T-helper 1 cell treated with Interleukin-12 subunit alpha and Interleukin-12 subunit beta and Interleukin-4 antibody, amounts not matched to agents 30 ng/mL and 1 ng/mL, for 36 hours (primary cell): ENCODE results near the gene POU2F2. TPM values are rescaled to one million over a fixed set of nuclear protein-coding genes. Genes with fewer than 3 reads are reported as not detected.

Experiments
- intact Hi-C: fragments of 100-400 bp; cut with micrococcal nuclease; formaldehyde crosslinking; loops from one replicate; pipeline ENCODE4 v1.15.1; 2024
- total RNA-seq: library from RNA; stranded (reverse); gene quantifications from 2 replicates; pipeline ENCODE4 v1.2.3, GENCODE V29; 2022

Gene POU2F2
- total RNA-seq, 1 donor from 2014 or later, result 46.2 TPM

DNA sequence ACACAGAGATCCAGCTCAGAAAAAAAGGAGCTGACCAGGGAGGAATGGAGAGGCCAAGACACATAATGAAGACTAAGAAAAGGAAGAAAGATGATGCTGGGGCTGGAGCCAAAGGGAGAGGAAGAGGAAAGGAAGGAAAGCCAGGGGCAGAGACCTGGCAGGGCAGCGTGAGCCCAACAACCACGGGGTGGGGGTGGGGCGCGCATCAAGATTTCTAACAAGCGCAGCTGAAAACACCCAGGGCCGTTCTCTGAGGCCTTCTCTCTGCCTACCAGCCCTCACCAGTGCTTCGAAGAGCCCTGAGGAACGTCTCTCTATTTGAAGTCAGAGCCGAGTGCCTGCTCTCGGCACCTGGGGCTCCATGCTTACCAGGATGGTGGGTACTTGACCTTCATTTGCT, 23.6 kb upstream of the POU2F2 start:
- intact Hi-C loops, result no loop called here

DNA sequence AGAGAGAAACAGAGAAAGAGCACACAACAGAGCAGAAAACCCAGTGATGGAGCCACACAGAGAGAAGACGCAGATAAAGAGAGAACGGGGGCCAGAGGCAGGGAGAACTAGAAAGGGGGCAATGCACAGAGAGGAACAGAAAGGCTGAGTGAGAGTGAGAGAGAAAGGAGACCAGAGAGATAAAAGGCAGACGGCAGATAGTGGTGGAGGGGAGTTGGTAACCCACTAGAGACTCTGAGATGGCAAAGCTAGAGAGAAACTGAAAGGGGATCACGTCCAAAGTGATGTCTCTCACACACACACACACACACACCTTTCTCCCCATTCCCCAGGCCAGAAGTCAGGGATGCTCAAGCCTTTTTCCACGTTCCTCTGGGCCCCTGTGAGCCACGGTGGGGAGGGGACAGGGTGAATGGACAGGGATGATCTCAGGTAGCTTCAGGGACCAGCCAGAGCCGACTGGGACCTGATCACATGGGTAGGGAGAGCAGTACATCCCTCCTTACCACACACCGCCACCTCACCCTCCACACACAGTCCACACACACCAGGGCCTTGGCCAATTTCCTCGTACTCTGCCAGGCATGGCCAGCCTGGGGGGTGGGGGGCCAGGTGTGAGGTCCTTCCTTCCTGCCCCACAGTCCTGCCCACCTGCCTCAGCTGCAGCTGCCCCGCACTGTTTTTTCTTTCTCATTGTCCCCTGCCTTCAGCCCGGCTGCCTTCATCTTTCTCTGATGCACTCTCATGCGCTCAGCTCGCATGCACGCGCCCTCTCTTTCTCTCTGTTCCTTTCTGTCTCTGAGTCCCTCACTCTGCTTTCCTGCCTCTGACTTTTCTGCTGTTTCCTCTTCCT, 22.5 kb upstream of the POU2F2 start:
- intact Hi-C loops, result no loop called here

DNA sequence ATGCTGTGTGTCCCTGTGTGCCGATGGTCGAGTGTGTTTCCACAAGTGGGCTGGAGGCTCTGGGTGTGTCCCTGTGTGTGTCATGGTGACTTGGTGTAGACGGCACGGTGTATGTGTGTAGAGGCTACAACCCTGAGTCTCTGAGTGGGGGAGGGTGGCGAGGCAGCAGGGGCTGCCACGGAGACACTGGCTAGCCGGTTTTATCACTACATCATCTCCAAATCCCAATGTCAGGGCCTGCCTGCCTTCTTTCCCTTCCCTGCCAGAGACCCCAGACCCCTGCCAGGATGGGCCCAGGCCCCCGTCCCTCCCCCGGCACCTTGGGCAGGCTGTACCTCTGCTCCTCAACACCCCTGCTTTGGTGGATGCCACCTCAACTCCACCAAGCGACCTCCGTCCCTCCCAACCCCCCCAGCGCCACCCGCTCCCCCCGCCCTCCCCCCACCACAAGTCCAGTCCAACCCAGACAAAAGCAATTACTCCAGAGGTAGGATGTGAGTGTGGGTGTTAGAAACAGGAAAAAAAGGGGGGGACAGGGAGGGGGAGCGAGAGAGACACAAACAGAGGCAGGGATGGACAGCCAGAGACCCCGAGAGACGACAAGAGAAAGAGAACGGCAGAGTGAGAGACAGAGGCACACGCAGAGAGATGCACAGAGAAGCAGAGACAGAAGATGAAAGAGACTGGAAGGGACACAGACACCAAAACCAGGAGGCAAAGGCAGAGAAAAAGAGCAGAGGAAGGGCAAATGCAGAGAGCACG, 21.6 kb upstream of the POU2F2 start:
- intact Hi-C loops, result no loop called here

DNA sequence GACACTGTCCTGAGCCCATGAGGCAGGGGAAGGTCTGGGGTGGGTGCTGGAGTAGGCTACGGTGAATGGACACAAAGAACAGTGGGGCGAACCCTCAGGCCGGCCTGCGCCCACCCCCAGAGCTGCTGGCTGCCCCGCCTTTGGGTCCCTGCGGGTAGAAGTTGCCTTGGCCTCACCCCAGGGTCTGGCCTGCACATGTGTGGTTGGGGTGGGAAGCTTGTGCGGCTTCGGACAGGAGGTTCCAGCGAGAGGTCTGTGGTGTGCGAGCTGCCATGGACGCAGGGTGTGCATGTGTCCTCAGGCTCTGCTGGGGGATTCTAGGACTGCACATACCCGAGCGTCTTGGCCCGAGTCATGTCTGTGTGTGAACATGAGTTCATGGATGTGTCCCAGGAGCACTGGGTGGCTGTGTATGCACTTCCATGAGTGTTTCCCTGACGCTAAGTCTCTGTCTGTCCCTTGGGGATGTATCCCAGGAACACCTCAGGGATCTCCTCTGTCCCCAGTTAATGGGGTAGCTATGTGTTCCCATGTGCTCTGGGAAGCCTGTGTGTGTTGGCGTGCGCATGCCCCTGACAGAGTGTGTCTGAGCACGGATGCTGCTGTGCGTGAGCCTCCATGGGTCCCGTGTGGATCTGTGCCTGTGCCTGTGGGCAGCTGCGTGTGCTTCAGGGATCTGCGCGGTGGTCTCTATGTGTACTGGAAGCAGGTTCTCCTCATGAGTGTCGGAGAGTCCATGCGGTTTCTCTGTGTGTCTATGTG, 20.8 kb upstream of the POU2F2 start:
- intact Hi-C loops, result no loop called here

DNA sequence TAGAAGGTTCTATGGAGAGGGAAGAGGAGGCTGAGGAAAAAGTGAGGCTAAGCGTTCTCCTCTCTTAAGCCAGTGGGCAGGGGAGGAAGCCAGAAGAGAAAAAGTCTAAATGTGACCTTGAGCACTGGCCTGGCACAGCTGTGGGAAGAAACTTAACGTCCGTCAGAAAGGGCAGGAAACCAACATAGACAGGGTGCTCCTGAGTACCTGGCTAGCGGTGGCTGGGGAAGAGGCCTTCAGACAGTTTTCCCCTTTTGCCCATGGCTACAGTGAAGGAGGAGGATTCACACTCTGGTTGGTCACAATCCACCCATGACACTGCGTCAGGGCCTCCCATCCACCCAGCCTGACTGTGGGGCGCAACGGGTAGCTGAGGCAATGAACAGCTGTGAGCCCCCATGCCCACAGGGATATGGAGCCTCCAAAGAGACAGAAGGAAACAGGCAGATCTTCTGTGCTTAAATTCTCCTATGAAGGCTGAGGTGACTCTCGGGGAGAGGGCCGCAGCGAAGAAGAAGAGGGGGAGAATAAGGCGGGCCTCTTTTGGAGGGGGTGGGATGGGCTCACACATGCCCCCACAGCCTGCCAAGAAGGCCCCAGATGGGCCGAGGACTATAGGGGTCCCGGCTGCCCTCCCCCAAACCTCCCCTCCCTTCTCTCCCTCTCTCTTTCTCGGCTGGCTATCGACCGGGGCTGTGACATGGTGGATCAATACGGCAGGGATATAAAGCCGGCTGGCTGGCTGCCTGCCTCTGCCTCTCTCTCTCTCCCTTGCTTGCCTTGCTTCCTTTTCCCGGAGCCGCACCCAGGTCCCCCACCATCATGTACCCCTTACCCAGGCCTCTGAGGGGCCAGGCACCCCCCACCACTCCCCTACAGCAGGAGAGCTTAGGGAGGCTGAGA, 19.8 kb upstream of the POU2F2 start:
- intact Hi-C loops, result no loop called here

DNA sequence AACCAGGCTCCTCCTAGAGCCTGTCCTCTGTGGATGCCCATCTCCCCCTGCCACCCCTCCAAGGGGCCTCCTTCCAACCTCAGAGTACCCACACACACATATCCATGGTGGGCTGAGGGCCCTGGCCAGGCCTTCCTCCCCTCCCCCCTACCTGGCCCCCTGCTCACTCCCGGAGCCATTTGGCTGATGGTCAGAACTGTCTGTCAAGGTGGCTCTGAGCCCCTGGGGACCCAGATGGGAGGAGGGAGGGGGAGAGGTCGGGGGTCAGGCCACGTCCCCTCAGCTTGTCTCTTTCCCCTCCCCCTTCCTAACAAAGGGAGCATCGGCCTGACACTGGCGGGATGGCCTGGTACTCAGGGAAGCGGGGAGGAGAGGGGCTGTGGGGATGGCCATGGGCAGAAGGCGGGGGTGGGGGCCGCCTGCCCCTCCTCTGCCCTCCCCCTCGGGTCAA, 18.7 kb upstream of the POU2F2 start:
- intact Hi-C loops, result no loop called here

DNA sequence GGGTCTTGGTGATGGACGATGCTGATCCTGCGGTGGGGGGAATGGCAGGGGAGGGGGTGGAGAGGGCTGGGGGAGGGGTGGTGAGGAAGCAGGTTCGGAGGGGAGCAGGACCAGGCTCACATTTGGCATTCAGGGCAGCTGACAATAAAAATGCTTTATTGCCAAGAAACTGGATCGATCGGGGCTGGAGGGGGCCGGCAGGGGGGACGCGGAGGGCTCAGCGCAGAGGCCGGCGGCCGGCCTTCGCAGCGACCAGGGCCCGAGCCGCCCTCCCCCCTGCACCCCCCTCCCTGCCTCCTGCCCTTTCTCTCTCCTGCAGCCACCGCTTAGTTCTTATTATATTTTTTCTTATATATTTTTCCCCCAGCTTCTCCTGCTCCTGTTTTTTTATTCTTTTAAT, 18.1 kb upstream of the POU2F2 start:
- intact Hi-C loops, result no loop called here

DNA sequence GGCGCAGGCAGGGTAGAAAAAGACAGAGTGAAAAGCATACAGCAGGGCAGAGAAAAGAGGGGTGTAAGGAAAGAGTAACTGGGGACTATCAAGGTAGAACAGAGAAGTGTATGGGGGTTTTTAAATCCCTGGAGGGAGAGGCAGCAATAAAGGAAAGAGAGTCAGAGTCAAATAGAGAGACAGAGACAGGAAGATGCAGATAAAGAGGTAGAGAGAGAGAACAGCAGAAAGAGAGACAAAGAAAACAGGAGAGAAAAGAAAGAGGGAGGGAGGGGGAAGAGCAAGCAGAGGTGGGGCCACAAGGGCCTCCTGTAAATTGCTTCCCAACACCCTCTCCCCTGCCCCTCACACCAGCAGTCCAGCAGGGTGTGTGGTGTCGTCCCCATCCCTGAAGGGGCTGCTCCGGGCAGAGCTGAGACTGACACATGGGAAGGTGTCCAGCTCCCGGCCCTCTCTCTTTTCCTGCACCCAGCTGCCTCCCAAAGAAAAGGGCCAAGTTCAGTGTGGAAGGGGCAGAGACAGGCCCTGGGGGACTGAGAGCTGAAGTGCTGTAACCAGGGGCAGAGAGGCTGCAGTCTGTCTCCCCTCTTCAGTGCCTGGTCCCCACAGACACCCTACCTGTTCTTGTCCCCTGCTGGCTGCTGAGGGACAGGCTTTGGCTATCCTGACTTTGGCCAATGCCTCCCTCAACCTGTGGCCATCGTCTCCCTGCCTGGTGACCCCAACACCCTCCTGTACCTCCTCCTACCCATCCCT, 17.4 kb upstream of the POU2F2 start:
- intact Hi-C loops, result no loop called here

DNA sequence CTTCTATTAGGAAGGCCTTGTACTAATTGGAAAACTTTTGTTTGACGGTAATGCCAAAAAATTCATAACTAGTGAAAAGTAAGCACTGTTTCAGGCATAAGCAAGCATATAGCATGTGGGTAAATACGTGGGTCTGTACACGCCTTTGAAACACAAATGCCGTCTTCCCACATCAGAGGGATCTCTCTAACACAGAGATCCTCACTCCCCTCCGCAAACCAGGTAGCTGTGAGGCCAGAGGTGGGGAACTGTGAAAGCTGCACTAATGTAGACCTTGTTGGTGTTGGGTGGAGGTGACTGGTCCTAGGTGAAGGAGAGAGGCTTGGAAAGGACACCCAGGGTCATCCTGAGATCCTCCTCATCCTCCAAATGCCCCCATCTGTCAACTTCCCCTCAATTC, 16.0 kb upstream of the POU2F2 start:
- intact Hi-C loops, result no loop called here

DNA sequence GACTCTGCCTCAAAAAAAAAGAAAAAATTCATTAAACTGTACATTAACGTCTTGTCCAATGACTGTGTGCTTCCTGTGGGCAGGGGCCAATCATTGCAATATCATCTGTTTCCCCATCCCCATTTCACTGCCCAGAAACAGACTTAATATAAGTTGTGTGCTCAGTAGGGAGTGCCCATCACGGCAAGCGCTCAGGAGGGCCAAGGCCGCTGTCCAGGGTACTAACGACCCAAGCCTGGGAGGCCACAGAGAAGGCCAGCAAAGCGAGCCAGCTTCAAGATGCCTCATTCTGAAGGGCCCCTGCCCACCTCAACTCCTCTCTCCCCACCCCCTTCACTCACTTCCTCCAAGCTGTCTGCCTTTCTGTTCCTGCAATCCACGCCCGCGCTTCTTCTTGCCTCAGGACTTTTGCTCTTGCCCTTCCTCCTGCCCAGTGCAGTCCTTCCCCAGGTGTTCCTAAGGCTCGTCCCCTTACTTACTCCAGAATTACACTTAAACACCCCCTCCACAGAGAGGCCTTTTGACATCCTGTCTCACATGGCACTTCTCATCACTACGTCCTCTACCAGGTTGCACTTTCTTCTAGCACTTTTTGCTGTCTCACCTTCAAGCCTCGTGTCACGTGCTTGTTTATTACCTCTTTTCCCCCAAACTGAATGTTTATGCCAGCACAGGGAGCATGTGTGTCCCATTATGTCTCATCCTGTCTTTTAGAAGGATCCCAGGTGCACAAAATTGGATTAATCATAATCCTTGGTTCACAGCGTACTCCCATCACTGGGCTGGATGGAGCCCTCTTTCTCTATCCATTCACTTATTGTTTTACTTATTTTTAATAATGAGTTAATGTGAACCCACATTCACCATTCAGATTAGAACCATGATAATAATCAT, 11.3 kb upstream of the POU2F2 start:
- intact Hi-C loops, result no loop called here

DNA sequence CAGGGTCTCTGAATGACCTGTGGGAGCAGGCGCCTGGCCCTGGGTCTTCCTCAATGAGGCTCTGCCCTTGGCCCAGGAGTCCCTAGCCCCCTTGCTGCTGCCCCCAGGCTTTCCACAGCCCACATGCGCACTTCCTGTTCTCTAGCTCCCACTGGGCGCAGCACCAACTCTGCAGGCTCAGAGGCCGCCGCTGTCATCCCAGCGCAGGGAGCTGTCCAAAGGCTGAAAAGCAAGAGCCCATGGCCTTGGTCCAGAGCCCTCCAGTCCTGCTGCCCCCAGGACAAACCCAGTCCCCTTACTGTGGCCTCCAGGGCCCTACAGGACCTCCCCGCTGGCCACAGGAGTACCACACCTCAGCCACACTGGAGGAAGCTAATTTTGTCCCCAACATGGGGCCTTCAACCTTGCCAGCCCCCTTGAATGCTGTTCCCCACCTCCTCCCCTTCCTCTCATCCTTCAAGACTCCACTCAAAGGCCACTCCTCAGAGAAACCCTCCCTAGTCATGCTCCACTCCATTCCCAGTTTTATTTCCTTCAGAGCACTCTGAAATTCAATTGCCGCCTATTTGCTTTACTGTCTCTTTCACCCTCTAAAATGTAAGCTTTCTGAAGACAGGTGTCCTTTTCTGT, 8.0 kb upstream of the POU2F2 start:
- intact Hi-C loops, result no loop called here

DNA sequence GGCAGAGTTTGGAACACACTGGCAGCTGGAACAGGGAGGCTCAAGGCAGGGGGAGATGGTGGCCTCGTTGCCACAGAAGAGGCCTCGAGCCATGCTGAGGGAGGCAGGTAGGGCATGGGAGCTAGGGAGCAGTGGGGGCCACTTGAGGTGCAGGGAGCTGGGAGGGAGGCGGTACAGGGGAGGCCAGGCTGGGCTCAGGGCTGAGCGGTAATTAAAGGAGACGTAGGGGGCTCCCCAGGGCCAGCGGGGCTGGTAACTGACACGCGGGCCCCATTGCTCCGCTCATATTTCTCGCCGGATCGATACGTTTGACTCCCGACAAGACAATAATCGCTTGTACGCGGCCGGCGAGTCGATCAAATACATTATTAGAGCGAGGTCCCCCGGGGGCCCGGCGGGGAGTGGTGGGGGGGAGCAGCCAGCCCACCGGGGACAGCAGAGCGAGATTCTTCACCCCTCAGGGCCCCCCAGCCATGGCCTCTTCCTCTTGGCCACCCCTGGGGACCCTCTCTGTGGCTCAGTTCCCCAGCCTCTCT, 2.4 kb upstream of the POU2F2 start:
- intact Hi-C loops, result loop anchor here (5.0 kb wide), 2 partner anchors 57 to 263 kb away; partner anchors contain the start of gene ZNF574

DNA sequence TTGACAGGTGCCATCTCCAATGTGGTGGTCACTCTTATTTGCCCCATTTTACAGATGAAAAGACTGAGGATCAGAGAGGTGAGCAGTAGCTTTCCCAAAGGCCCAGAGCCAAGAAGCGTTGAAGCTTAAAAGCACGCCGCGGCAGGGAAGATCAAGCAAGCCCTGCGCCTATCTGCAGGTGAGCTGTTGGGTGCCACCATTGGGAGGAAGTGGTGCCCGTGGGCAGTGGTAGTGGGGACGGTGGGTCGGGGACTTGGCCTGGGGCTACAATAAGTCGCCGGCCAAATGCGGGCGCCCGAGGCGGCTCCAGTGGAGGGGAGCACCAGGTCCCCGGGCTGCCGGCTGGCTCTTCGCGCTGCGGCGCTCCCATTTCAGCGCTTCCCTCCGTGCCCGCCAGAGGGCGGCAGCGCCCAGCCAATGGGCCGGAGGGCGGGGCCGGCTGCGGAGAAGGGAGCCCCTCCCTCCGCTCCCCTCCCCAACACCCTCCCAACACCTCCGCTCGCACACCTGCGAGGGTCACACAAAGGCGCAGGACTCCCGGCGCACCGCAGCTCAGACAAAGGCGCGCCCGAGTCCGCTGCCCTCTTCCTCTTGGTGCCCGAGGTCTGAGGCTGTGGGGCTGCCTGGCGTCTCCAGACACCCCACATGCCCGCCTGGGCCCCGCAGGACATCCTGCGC, 744 bp upstream of the POU2F2 start:
- intact Hi-C loops, result loop anchor here (1.0 to 5.0 kb wide), 16 partner anchors 11 to 290 kb away; partner anchors contain the start of genes MEGF8, PAFAH1B3, PRR19 and ZNF526

DNA sequence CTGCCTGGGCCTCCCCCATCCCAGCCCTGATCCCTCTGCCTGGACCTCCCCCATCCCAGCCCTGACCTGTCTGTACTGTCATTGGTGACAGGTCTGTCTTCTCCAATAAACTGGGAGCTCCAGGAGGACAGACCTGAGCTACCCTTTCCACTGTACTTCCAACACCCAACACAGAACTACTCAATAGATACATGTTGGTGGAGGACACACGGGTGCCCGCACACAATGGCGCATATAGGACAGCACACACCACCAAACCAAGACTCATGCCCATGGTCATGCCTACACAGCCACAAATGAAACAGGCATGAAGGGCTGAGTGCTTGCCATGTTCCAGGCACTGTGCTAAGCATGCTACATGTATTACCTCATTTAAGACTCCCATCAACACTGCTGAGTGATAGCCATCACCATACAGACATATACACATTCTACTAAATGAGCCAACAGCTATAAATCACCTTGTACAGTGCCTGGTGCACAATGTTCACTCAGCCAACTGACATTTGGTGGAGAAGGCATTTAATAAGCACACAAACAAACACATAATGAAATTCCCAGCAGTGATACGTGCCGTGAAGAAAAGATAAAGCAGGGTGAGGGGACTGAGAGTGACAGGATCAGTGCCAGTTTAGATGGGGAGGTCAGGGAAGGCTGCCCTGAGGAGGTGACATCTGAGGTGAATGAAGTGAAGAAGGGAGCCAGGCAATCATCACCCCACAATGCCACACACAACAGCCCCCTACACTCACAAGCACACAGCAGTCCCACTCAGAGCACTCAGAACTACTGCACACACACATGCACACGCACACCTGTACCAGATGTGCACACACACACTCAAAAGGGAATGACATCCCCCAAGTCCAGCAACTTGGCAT, 857 bp downstream of the POU2F2 start:
- intact Hi-C loops, result loop anchor here (1.0 to 5.0 kb wide), 11 partner anchors 9 to 292 kb away; partner anchors contain the start of genes MEGF8, PAFAH1B3, PRR19 and ZNF526

DNA sequence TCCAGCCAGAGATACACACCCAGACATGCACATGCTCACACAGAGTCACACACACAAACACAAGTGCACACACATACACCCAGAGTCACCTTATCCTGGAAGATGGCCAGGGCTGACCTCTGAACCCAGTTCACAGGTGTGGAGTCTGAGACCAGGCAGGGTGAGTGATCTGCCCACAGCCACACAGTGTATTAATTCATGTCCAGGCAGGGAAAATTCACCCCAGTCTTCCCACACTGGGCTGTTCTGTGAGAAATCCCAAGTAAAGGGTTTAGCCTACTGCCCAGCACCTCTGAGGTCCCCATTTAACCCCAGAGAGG, 2.0 kb downstream of the POU2F2 start:
- intact Hi-C loops, result loop anchor here (5.0 kb wide), 2 partner anchors 53 to 267 kb away; partner anchors contain the start of gene ZNF574
